ENCODE data around the gene FOSL2. TPM values are rescaled to one million over a fixed set of nuclear protein-coding genes. Genes with fewer than 3 reads are reported as not detected.

The FOSL2 gene
- total and polyA plus RNA-seq, 10 of the 15 experiments (the other 5 are each of a cell fraction or from before 2014, with no cell fraction given), result 0.05 to 1.3 (median 0.34) TPM

DNA sequence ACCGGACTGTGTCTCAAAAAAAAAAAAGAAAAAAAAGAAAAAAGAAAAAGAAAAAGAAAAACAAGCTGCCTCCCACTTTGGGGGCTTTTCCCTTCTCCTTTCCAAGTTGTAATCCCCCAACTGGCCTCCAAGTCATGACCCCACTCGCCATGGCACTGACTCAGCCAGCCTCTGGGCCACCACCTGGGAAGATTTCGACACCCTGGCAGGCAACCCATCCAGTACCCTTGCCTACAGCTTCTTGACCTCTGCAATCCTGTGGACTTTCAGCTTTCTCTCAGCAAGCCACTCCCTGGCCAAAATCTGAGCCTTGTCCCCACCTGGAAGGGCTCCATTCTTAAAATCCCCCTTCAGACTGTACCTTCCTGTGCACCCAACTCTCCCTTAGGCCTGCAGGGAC lies 22.3 kb upstream of the FOSL2 start:
- Histone ChIP-seq H3K4me3 (no peak overlapping the region), H2AFZ (ENCODE audit: control insufficient read depth, low read depth, low read length) (no peak overlapping the region), H4K20me1 (ENCODE audit: control insufficient read depth, insufficient read depth) (no peaks in the 10 kb centered on the region), H3K9me3 (replicated peaks; ENCODE audit: control insufficient read depth, insufficient read depth, low read length) (no peaks in the 10 kb centered on the region), H3K36me3 (ENCODE audit: control insufficient read depth in 2 of 2, insufficient read depth in 2 of 2, low read length in 1 of 2) (no peaks in the 10 kb centered on the region), H3K9ac (ENCODE audit: control insufficient read depth, insufficient read depth, low read length) (no peak overlapping the region), H3K27me3 (replicated peaks in 1 of 2; ENCODE audit: control insufficient read depth in 2 of 2, insufficient read depth in 2 of 2, low read length in 1 of 2) (no peaks in the 10 kb centered on the region), H3K79me2 (ENCODE audit: control insufficient read depth, insufficient read depth, low read length) (no peaks in the 10 kb centered on the region), H3K4me2 (ENCODE audit: control insufficient read depth, insufficient read depth) (no peak overlapping the region), H3K4me1 (ENCODE audit: control insufficient read depth, insufficient read depth, low read length) (peaks cover 6% of the 10 kb centered on the region; the same call in 1 of the 2 replicates), H3K27ac (ENCODE audit: control insufficient read depth, insufficient read depth) (no peak overlapping the region)
- in situ Hi-C loops (cut with MboI), result no loop called here
- FAIRE-seq (no peak), ATAC-seq (no peak), DNase-seq (ENCODE audit: low read depth, low spot score) (no peak)
- POLR2A ChIA-PET, result no interaction called here
- BruUV-seq (replicated peaks), result no TSS peak
- intact Hi-C loops (cut with micrococcal nuclease; ENCODE audit: unreplicated experiment), result no loop called here
- CTCF ChIA-PET, result no interaction called here
- SMC1A ChIA-PET (ENCODE audit: uncharacterized antibody, unreplicated experiment), result no interaction called here
- 0% methylated on average over 3 of the region's 3 CpGs for WGBS (ENCODE audit: insufficient coverage, insufficient replicate concordance, low lambda C conversion rate, missing lambda C conversion rate)
- TF ChIP-seq, protein P1, sequence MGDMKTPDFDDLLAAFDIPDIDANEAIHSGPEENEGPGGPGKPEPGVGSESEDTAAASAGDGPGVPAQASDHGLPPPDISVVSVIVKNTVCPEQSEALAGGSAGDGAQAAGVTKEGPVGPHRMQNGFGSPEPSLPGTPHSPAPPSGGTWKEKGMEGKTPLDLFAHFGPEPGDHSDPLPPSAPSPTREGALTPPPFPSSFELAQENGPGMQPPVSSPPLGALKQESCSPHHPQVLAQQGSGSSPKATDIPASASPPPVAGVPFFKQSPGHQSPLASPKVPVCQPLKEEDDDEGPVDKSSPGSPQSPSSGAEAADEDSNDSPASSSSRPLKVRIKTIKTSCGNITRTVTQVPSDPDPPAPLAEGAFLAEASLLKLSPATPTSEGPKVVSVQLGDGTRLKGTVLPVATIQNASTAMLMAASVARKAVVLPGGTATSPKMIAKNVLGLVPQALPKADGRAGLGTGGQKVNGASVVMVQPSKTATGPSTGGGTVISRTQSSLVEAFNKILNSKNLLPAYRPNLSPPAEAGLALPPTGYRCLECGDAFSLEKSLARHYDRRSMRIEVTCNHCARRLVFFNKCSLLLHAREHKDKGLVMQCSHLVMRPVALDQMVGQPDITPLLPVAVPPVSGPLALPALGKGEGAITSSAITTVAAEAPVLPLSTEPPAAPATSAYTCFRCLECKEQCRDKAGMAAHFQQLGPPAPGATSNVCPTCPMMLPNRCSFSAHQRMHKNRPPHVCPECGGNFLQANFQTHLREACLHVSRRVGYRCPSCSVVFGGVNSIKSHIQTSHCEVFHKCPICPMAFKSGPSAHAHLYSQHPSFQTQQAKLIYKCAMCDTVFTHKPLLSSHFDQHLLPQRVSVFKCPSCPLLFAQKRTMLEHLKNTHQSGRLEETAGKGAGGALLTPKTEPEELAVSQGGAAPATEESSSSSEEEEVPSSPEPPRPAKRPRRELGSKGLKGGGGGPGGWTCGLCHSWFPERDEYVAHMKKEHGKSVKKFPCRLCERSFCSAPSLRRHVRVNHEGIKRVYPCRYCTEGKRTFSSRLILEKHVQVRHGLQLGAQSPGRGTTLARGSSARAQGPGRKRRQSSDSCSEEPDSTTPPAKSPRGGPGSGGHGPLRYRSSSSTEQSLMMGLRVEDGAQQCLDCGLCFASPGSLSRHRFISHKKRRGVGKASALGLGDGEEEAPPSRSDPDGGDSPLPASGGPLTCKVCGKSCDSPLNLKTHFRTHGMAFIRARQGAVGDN (IDR thresholded peaks at IDR 0.05), result no peak
- TF ChIP-seq, protein P2, sequence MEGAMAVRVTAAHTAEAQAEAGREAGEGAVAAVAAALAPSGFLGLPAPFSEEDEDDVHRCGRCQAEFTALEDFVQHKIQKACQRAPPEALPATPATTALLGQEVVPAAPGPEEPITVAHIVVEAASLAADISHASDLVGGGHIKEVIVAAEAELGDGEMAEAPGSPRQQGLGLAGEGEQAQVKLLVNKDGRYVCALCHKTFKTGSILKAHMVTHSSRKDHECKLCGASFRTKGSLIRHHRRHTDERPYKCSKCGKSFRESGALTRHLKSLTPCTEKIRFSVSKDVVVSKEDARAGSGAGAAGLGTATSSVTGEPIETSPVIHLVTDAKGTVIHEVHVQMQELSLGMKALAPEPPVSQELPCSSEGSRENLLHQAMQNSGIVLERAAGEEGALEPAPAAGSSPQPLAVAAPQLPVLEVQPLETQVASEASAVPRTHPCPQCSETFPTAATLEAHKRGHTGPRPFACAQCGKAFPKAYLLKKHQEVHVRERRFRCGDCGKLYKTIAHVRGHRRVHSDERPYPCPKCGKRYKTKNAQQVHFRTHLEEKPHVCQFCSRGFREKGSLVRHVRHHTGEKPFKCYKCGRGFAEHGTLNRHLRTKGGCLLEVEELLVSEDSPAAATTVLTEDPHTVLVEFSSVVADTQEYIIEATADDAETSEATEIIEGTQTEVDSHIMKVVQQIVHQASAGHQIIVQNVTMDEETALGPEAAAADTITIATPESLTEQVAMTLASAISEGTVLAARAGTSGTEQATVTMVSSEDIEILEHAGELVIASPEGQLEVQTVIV (IDR thresholded peaks at IDR 0.05; ENCODE audit: borderline replicate concordance, partially characterized antibody), result no peak
- TF ChIP-seq RELA (IDR thresholded peaks at IDR 0.05; ENCODE audit: borderline replicate concordance, partially characterized antibody) (no peak), MTA3 (IDR thresholded peaks at IDR 0.05; ENCODE audit: borderline replicate concordance, low read length) (no peak), PRDM15 (CRISPR knock-in tag; IDR thresholded peaks at IDR 0.05) (no peak), POLR2AphosphoS5 (IDR thresholded peaks at IDR 0.05; ENCODE audit: low read length) (no peak), ETV6 (conservative IDR thresholded peaks at IDR 0.05 in 1 of 2, IDR thresholded peaks at IDR 0.05 in 1 of 2; ENCODE audit: borderline replicate concordance in 1 of 2, low read depth in 1 of 2) (no peak), YY1 (IDR thresholded peaks at IDR 0.05; ENCODE audit: low read depth, low read length) (no peak), SIX5 (IDR thresholded peaks at IDR 0.05; ENCODE audit: low read depth, low read length, severe bottlenecking) (no peak)
- TF ChIP-seq, protein P3, sequence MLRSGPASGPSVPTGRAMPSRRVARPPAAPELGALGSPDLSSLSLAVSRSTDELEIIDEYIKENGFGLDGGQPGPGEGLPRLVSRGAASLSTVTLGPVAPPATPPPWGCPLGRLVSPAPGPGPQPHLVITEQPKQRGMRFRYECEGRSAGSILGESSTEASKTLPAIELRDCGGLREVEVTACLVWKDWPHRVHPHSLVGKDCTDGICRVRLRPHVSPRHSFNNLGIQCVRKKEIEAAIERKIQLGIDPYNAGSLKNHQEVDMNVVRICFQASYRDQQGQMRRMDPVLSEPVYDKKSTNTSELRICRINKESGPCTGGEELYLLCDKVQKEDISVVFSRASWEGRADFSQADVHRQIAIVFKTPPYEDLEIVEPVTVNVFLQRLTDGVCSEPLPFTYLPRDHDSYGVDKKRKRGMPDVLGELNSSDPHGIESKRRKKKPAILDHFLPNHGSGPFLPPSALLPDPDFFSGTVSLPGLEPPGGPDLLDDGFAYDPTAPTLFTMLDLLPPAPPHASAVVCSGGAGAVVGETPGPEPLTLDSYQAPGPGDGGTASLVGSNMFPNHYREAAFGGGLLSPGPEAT (IDR thresholded peaks at IDR 0.05; ENCODE audit: low read depth), result no peak
- RAD21 ChIA-PET (ENCODE audit: unreplicated experiment), result no interaction called here

Measured in GM12878 (cell line).